NCI-H524 treated with DMSO at 0.1 percent for 48 hours (cell line): ENCODE results near the gene LCP2.

Source experiments
- DNase-seq: peaks from one replicate; lab custom pipeline; 2025; lab: John Stamatoyannopoulos, UW

Gene LCP2

GRCh38 chr5:170296036-170296934 lies 1.3 kb downstream of the LCP2 start:
- no peak for DNase-seq

GRCh38 chr5:170294556-170294955 lies 3.0 kb downstream of the LCP2 start:
- DNase-seq = no peak

- DNase-seq = no peak
These were observed 3.5 kb downstream of the LCP2 start for GRCh38 chr5:170294057-170294456.

GRCh38 chr5:170293273-170293672 lies 4.3 kb downstream of the LCP2 start:
- no peak for DNase-seq

GRCh38 chr5:170292179-170293104 lies 5.1 kb downstream of the LCP2 start:
- DNase-seq = no peak

GRCh38 chr5:170290498-170290897 lies 7.1 kb downstream of the LCP2 start:
- DNase-seq = no peak

GRCh38 chr5:170289764-170290163 lies 7.8 kb downstream of the LCP2 start:
- no peak for DNase-seq

GRCh38 chr5:170289121-170289520 lies 8.5 kb downstream of the LCP2 start:
- DNase-seq = no peak

GRCh38 chr5:170288551-170288950 lies 9.0 kb downstream of the LCP2 start:
- no peak for DNase-seq

GRCh38 chr5:170288151-170288550 lies 9.4 kb downstream of the LCP2 start:
- no peak for DNase-seq

- no peak for DNase-seq
These were observed 10.0 kb downstream of the LCP2 start for GRCh38 chr5:170287532-170287931.

GRCh38 chr5:170286386-170286925 lies 11.1 kb downstream of the LCP2 start:
- DNase-seq = no peak

GRCh38 chr5:170285181-170285580 lies 12.4 kb downstream of the LCP2 start:
- DNase-seq = no peak

GRCh38 chr5:170284231-170284630 lies 13.3 kb downstream of the LCP2 start:
- no peak for DNase-seq

GRCh38 chr5:170283296-170283695 lies 14.3 kb downstream of the LCP2 start:
- no peak for DNase-seq

GRCh38 chr5:170280011-170280493 lies 17.5 kb downstream of the LCP2 start:
- no peak for DNase-seq

- DNase-seq = no peak
These were observed 18.1 kb downstream of the LCP2 start for GRCh38 chr5:170279459-170279817.

- DNase-seq = no peak
These were observed 18.7 kb downstream of the LCP2 start for GRCh38 chr5:170278611-170279458.

GRCh38 chr5:170277867-170278281 lies 19.7 kb downstream of the LCP2 start:
- DNase-seq = no peak

GRCh38 chr5:170276140-170276539 lies 21.4 kb downstream of the LCP2 start:
- DNase-seq = no peak

- DNase-seq = no peak
These were observed 22.1 kb downstream of the LCP2 start for GRCh38 chr5:170275376-170275994.
